SK-N-SH treated with all-trans-retinoic acid at 6 μM for 48 hours (cell line): Measurements from ENCODE around the gene RELA.

Source experiments
- ATAC-seq: fragments of 200-7000 bp; cut with Tn5 transposase; 3 replicates; pipeline ENCODE4 v1.9.1; 2020; ENCODE audit warnings: mild to moderate bottlenecking, moderate library complexity
- ARNTL ChIP-seq: fragments of 450-650 bp; formaldehyde crosslinking; IDR thresholded peaks from 2 replicates; pipeline ENCODE4 v1.5.0; 2020; ENCODE audit warnings: low read depth, mild to moderate bottlenecking, moderate library complexity, borderline replicate concordance
- BACH2 ChIP-seq: fragments of 250-450 bp; sonication (Bioruptor Pico); IDR thresholded peaks from 2 replicates; pipeline ENCODE4 v1.9.0; 2021; ENCODE audit warnings: mild to moderate bottlenecking, borderline replicate concordance
- CREB5 ChIP-seq: fragments of 250-450 bp; sonication (Bioruptor Pico); IDR thresholded peaks from 2 replicates; pipeline ENCODE4 v1.5.1; 2020; ENCODE audit warnings: low read depth, mild to moderate bottlenecking, moderate library complexity
- CSDC2 ChIP-seq: fragments of 250-450 bp; sonication (Bioruptor Pico); IDR thresholded peaks from 2 replicates; pipeline ENCODE4 v1.5.0; 2020; ENCODE audit warnings: mild to moderate bottlenecking, moderate library complexity
- CSRNP3 ChIP-seq: fragments of 250-450 bp; sonication (Bioruptor Pico); IDR thresholded peaks from 2 replicates; pipeline ENCODE4 v1.5.1; 2021; ENCODE audit warnings: mild to moderate bottlenecking, moderate library complexity
- GLIS3 ChIP-seq: fragments of 250-450 bp; sonication (Bioruptor Pico); IDR thresholded peaks from 2 replicates; pipeline ENCODE4 v1.5.0; 2020; ENCODE audit warnings: mild to moderate bottlenecking, moderate library complexity
- ISL1 ChIP-seq: fragments of 250-450 bp; sonication (Bioruptor Pico); IDR thresholded peaks from 2 replicates; pipeline ENCODE4 v2.1.2; 2022; ENCODE audit warnings: mild to moderate bottlenecking, moderate library complexity
- OSR1 ChIP-seq: fragments of 250-450 bp; sonication (Bioruptor Pico); IDR thresholded peaks from 2 replicates; pipeline ENCODE4 v1.8.0; 2022; ENCODE audit warnings: moderate library complexity, mild to moderate bottlenecking, inconsistent platforms
- PPARA ChIP-seq: fragments of 250-450 bp; sonication (Bioruptor Pico); IDR thresholded peaks from 2 replicates; pipeline ENCODE4 v1.5.0; 2020; ENCODE audit warnings: mild to moderate bottlenecking, borderline replicate concordance
- RARB ChIP-seq: fragments of 250-450 bp; sonication (Bioruptor Pico); IDR thresholded peaks from 2 replicates; pipeline ENCODE4 v1.8.0; 2021; ENCODE audit warnings: mild to moderate bottlenecking, moderate library complexity
- SNAI2 ChIP-seq: fragments of 250-450 bp; sonication (Bioruptor Pico); IDR thresholded peaks from 2 replicates; pipeline ENCODE4 v1.5.0; 2020; ENCODE audit warnings: mild to moderate bottlenecking, moderate library complexity
- TCF4 ChIP-seq: fragments of 250-450 bp; sonication (Bioruptor Pico); IDR thresholded peaks from 2 replicates; pipeline ENCODE4 v1.8.0; 2021; ENCODE audit warnings: mild to moderate bottlenecking, moderate library complexity, borderline replicate concordance
- TOX ChIP-seq: fragments of 250-450 bp; sonication (Bioruptor Pico); IDR thresholded peaks from 2 replicates; pipeline ENCODE4 v1.8.0; 2021; ENCODE audit warnings: mild to moderate bottlenecking, moderate library complexity, borderline replicate concordance
- ZC3H10 ChIP-seq: fragments of 250-450 bp; sonication (Bioruptor Pico); IDR thresholded peaks from 2 replicates; pipeline ENCODE4 v1.5.1; 2021; ENCODE audit warnings: mild to moderate bottlenecking, moderate library complexity
- ZFP3 ChIP-seq: fragments of 250-450 bp; sonication (Bioruptor Pico); IDR thresholded peaks from 2 replicates; pipeline ENCODE4 v1.5.0; 2020; ENCODE audit warnings: mild to moderate bottlenecking, moderate library complexity
- ZFP30 ChIP-seq: fragments of 450-650 bp; formaldehyde crosslinking; IDR thresholded peaks from 2 replicates; pipeline ENCODE4 v1.5.0; 2022; ENCODE audit warnings: mild to moderate bottlenecking, moderate library complexity
- ZNF565 ChIP-seq: fragments of 450-650 bp; formaldehyde crosslinking; conservative IDR thresholded peaks from 2 replicates; pipeline ENCODE4 v1.5.0; 2020; ENCODE audit warnings: low read depth, mild to moderate bottlenecking, moderate library complexity
- ZNF70 ChIP-seq: fragments of 450-650 bp; formaldehyde crosslinking; IDR thresholded peaks from 2 replicates; pipeline ENCODE4 v1.5.0; 2020; ENCODE audit warnings: mild to moderate bottlenecking, moderate library complexity
- ZNF8 ChIP-seq: fragments of 450-650 bp; formaldehyde crosslinking; IDR thresholded peaks from 2 replicates; pipeline ENCODE4 v1.5.0; 2020; ENCODE audit warnings: mild to moderate bottlenecking, moderate library complexity
- TF ChIP-seq, protein P1 (sequence below): fragments of 250-450 bp; sonication (Bioruptor Pico); IDR thresholded peaks from 2 replicates; pipeline ENCODE4 v1.5.0; 2020; ENCODE audit warnings: mild to moderate bottlenecking, moderate library complexity
- TF ChIP-seq, protein P2 (sequence below): fragments of 250-450 bp; sonication (Bioruptor Pico); IDR thresholded peaks from 2 replicates; pipeline ENCODE4 v1.8.0; 2020; ENCODE audit warnings: mild to moderate bottlenecking, moderate library complexity, borderline replicate concordance

RELA gene

GRCh38 chr11:65623177-65623576, 39.5 kb downstream of the RELA start:
- TF ChIP-seq, protein P1, sequence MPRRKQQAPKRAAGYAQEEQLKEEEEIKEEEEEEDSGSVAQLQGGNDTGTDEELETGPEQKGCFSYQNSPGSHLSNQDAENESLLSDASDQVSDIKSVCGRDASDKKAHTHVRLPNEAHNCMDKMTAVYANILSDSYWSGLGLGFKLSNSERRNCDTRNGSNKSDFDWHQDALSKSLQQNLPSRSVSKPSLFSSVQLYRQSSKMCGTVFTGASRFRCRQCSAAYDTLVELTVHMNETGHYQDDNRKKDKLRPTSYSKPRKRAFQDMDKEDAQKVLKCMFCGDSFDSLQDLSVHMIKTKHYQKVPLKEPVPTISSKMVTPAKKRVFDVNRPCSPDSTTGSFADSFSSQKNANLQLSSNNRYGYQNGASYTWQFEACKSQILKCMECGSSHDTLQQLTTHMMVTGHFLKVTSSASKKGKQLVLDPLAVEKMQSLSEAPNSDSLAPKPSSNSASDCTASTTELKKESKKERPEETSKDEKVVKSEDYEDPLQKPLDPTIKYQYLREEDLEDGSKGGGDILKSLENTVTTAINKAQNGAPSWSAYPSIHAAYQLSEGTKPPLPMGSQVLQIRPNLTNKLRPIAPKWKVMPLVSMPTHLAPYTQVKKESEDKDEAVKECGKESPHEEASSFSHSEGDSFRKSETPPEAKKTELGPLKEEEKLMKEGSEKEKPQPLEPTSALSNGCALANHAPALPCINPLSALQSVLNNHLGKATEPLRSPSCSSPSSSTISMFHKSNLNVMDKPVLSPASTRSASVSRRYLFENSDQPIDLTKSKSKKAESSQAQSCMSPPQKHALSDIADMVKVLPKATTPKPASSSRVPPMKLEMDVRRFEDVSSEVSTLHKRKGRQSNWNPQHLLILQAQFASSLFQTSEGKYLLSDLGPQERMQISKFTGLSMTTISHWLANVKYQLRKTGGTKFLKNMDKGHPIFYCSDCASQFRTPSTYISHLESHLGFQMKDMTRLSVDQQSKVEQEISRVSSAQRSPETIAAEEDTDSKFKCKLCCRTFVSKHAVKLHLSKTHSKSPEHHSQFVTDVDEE (CRISPR knock-in tag), result no peak
- TF ChIP-seq TCF4 (CRISPR knock-in tag) (no peak), ZNF8 (CRISPR knock-in tag) (no peak), BACH2 (CRISPR knock-in tag) (no peak), CSRNP3 (no peak), CSDC2 (CRISPR knock-in tag) (no peak), OSR1 (CRISPR knock-in tag) (no peak), ZNF565 (CRISPR knock-in tag) (no peak), GLIS3 (CRISPR knock-in tag) (no peak), ISL1 (CRISPR knock-in tag) (no peak), TOX (CRISPR knock-in tag) (no peak), ZFP30 (CRISPR knock-in tag) (no peak), ZNF70 (no peak), CREB5 (no peak), RARB (CRISPR knock-in tag) (no peak), ZC3H10 (CRISPR knock-in tag) (no peak)
- TF ChIP-seq, protein P2, sequence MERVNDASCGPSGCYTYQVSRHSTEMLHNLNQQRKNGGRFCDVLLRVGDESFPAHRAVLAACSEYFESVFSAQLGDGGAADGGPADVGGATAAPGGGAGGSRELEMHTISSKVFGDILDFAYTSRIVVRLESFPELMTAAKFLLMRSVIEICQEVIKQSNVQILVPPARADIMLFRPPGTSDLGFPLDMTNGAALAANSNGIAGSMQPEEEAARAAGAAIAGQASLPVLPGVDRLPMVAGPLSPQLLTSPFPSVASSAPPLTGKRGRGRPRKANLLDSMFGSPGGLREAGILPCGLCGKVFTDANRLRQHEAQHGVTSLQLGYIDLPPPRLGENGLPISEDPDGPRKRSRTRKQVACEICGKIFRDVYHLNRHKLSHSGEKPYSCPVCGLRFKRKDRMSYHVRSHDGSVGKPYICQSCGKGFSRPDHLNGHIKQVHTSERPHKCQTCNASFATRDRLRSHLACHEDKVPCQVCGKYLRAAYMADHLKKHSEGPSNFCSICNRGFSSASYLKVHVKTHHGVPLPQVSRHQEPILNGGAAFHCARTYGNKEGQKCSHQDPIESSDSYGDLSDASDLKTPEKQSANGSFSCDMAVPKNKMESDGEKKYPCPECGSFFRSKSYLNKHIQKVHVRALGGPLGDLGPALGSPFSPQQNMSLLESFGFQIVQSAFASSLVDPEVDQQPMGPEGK (CRISPR knock-in tag), result no peak

GRCh38 chr11:65622011-65622410, 40.7 kb downstream of the RELA start:
- TF ChIP-seq CSRNP3, result no peak
- no peak for TF ChIP-seq OSR1 (CRISPR knock-in tag)
- no peak for TF ChIP-seq BACH2 (CRISPR knock-in tag)
- TF ChIP-seq TOX (CRISPR knock-in tag), result no peak
- TF ChIP-seq RARB (CRISPR knock-in tag), result no peak
- no peak for TF ChIP-seq ARNTL
- TF ChIP-seq ZNF565 (CRISPR knock-in tag), result no peak
- TF ChIP-seq PPARA, result no peak
- TF ChIP-seq, protein P2 (CRISPR knock-in tag), result no peak
- no peak for TF ChIP-seq ZFP3 (CRISPR knock-in tag)
- no peak for TF ChIP-seq ISL1 (CRISPR knock-in tag)
- no peak for TF ChIP-seq ZNF70
- TF ChIP-seq SNAI2 (CRISPR knock-in tag), result no peak
- TF ChIP-seq ZNF8 (CRISPR knock-in tag), result no peak
- TF ChIP-seq CSDC2 (CRISPR knock-in tag), result no peak
- TF ChIP-seq TCF4 (CRISPR knock-in tag), result no peak
- no peak for ATAC-seq

More at GRCh38 chr11:65623177-65623576, 39.5 kb downstream of the RELA start:
- ATAC-seq, result no peak
